Progenitor cell of endocrine pancreas (in vitro differentiated cells): Measurements from ENCODE around the gene FAM193A. TPM values are rescaled to one million over a fixed set of nuclear protein-coding genes. Genes with fewer than 3 reads are reported as not detected.
"Not testable (repeated sequence)": the region's sequence is repeated elsewhere in the genome, so short reads cannot be mapped to it uniquely, and the experiment has no call there.

Experiments used
- DNase-seq: peaks from one replicate; pipeline ENCODE4 v3.0.0; 2021; ENCODE audit warnings: low spot score; ENCODE audit not compliant: unreplicated experiment
- H3K27ac Mint-ChIP-seq: 2 replicates; pipeline ENCODE4 v1.8.0; 2021; ENCODE audit warnings: mild to moderate bottlenecking, moderate library complexity, mixed read lengths
- H3K27me3 Mint-ChIP-seq: 2 replicates; pipeline ENCODE4 v1.8.0; 2021; ENCODE audit warnings: mixed read lengths
- H3K36me3 Mint-ChIP-seq: 2 replicates; pipeline ENCODE4 v1.8.0; 2022; ENCODE audit warnings: mixed read lengths; ENCODE audit not compliant: insufficient read depth
- H3K4me1 Mint-ChIP-seq: 2 replicates; pipeline ENCODE4 v1.8.0; 2021; ENCODE audit warnings: low read depth, mixed read lengths
- H3K4me3 Mint-ChIP-seq: 2 replicates; pipeline ENCODE4 v1.8.0; 2021; ENCODE audit warnings: low read depth, mild to moderate bottlenecking, moderate library complexity, mixed read lengths
- H3K9me3 Mint-ChIP-seq: 2 replicates; pipeline ENCODE4 v1.8.0; 2021; ENCODE audit warnings: low read depth, mixed read lengths
- total RNA-seq: library from RNA; stranded (reverse); gene quantifications from 2 replicates; pipeline ENCODE4 v1.2.1, GENCODE V29; 2021
- TF ChIP-seq, protein P1 (sequence below): fragments of 200-600 bp; sonication (generic); IDR thresholded peaks from one replicate; pipeline ENCODE4 v1.5.0; 2021; ENCODE audit warnings: antibody characterized with exemption, mild to moderate bottlenecking; ENCODE audit not compliant: unreplicated experiment

FAM193A gene
- total RNA-seq, 1 donor from 2014 or later: 53.4 TPM

DNA sequence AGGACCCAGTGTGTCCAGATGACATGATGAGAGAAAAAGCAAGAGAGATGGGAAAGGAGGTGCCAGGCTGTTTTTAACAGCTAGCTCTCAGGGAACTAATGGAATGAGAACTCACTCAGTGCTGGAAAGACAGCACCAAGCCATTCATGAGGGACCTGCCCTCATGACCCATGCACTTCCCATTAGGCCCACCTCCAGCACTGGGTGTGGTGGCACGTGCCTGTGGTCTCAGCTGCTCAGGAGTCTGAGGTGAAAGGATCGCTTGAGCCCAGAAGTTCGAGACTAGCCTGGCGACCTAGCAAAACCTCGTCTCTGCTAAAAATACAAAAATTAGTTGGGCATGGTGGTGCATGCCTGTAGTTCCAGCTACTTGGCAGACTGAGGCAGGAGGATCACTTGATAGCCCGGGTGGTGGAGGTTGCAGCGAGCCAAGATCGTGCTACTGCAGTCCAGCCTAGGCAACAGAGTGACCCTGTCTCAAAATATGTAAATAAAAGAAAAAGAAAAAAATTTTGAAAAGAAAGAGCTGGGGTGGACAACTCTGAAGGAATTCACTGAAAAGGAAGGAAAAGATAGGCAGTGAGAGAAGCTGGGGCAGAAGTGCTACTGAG, 50.9 kb downstream of the FAM193A start:
- Mint-ChIP-seq H3K36me3 (no peaks in the 10 kb centered on the region), H3K4me3 (no peak overlapping the region), H3K9me3 (no peaks in the 10 kb centered on the region), H3K27me3 (no peaks in the 10 kb centered on the region), H3K27ac (peak overlapping the region; percentile 64), H3K4me1 (peaks cover 34% of the 10 kb centered on the region)
- TF ChIP-seq, protein P1, sequence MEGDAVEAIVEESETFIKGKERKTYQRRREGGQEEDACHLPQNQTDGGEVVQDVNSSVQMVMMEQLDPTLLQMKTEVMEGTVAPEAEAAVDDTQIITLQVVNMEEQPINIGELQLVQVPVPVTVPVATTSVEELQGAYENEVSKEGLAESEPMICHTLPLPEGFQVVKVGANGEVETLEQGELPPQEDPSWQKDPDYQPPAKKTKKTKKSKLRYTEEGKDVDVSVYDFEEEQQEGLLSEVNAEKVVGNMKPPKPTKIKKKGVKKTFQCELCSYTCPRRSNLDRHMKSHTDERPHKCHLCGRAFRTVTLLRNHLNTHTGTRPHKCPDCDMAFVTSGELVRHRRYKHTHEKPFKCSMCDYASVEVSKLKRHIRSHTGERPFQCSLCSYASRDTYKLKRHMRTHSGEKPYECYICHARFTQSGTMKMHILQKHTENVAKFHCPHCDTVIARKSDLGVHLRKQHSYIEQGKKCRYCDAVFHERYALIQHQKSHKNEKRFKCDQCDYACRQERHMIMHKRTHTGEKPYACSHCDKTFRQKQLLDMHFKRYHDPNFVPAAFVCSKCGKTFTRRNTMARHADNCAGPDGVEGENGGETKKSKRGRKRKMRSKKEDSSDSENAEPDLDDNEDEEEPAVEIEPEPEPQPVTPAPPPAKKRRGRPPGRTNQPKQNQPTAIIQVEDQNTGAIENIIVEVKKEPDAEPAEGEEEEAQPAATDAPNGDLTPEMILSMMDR: no peak
- DNase-seq: no peak

DNA sequence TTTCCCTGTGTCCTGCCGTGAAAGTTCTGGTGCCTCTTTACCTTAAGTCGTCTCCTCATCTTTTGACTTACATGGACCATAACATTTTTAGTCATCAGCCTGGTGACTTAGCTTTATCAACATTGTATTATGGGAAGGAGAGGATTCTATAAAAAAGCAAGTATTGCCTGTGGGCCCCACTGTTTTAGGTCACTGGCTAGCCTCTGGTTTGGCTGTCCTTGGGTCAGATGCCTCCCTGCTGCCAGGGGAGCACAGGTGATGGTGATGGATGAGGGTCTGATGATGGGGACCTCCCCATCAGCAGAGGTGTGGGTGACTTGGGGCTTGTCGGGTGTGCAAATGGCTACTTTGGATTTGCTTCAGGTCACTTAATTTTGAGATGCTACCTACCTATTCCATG, 51.8 kb downstream of the FAM193A start:
- no peaks in the 10 kb centered on the region for H3K27me3 Mint-ChIP-seq
- no peak for DNase-seq
- TF ChIP-seq, protein P1: no peak
- peaks cover 27% of the 10 kb centered on the region for H3K4me1 Mint-ChIP-seq
- no peaks in the 10 kb centered on the region for H3K9me3 Mint-ChIP-seq
- H3K27ac Mint-ChIP-seq: no peak overlapping the region
- H3K4me3 Mint-ChIP-seq: no peak overlapping the region
- H3K36me3 Mint-ChIP-seq: no peaks in the 10 kb centered on the region

DNA sequence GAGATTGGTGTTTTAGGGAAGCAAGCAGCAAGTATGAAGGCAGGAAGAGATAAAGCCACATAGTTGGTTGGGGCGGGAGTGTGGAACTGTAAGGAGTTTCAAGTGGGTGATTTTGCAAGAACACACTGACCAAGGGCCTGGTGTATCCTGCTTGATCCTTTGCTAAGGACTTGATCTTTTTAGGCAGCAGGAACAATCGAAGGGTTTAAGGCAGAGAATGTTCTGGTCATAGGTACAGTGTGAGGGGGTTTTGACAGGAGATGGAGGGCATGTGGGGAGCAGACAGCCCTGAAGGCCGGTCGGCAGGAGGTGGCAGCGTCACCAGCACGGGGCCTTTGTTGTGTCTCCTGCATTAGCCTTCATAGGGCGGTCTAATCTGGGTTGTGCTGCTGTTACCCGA, 54.7 kb downstream of the FAM193A start:
- no peak for DNase-seq
- H3K9me3 Mint-ChIP-seq: no peaks in the 10 kb centered on the region
- TF ChIP-seq, protein P1: no peak
- peaks cover 26% of the 10 kb centered on the region for H3K4me1 Mint-ChIP-seq
- H3K27ac Mint-ChIP-seq: peak overlapping the region; percentile 90
- H3K4me3 Mint-ChIP-seq: no peak overlapping the region
- no peaks in the 10 kb centered on the region for H3K36me3 Mint-ChIP-seq
- no peaks in the 10 kb centered on the region for H3K27me3 Mint-ChIP-seq

DNA sequence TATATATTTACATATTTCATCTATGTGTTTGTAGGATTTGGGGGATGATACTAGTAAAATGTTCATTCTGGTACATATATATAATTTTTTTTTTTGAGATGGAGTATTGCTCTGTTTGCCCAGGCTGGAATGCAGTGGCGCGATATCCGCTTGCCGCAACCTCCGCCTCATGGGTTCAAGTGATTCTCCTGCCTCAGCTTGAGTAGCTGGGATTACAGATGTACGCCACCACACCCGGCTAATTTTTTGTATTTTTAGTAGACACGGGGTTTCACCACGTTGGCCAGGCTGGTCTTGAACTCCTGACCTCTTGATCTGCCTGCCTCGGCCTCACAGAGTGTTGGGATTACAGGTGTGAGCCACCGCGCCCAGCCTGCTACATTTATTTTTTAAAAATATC, 55.6 kb downstream of the FAM193A start:
- H3K4me1 Mint-ChIP-seq: peaks cover 33% of the 10 kb centered on the region
- not testable (repeated sequence) for H3K27me3 Mint-ChIP-seq, H3K4me3 Mint-ChIP-seq

DNA sequence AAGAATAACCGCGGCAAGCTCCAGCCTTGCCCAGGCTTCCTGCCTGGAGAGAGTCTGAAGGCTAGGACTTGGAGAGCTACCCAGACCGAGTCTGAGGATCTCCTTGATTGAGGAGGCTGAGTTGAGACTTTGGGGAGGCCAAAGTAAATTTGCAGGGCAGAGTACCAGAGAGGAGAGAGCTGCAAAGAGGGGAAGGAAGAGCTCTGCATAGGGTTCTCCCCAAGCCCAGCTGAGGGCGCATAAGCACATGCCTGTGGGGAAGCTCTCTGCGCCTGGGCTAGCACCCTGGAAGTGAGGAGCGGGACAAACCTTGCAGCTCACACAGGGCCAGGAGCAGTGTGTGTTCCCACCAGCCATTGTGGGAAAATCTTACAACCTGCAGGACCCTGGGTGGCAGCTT, 56.1 kb downstream of the FAM193A start:
- Mint-ChIP-seq H3K4me1 (peaks cover 39% of the 10 kb centered on the region), H3K4me3 (no peak overlapping the region)
- DNase-seq: no peak

More for the DNA sequence above, 55.6 kb downstream of the FAM193A start:
- H3K36me3 Mint-ChIP-seq, H3K9me3 Mint-ChIP-seq, DNase-seq: not testable (repeated sequence)
- peak overlapping the region; percentile 92 for H3K27ac Mint-ChIP-seq

More for the DNA sequence above, 56.1 kb downstream of the FAM193A start:
- TF ChIP-seq, protein P1: no peak
- Mint-ChIP-seq H3K27ac (peak overlapping the region; percentile 92), H3K9me3 (no peaks in the 10 kb centered on the region), H3K27me3 (no peaks in the 10 kb centered on the region), H3K36me3 (peaks cover 2% of the 10 kb centered on the region)
